GM19023 (cell line): ENCODE data around the gene CRTC3.
A peak's percentile ranks its signal among the peaks of the same experiment; 100 is the strongest.
"Not testable (repeated sequence)": the region's sequence is repeated elsewhere in the genome, so short reads cannot be mapped to it uniquely, and the experiment has no call there.

Source experiments
- ATAC-seq: cut with Tn5 transposase; IDR thresholded peaks from one replicate; pipeline ENCODE4 v1.9.1; 2021; ENCODE audit warnings: mild to moderate bottlenecking, moderate library complexity; ENCODE audit not compliant: unreplicated experiment

Gene CRTC3

GRCh38 chr15:90529371-90530249 is at the start of gene CRTC3:
CRTC3 (plus strand) TSS chr15:90529923; CDS start chr15:90530072, 149 bp downstream.
- peak; percentile 77 for ATAC-seq

- no peak for ATAC-seq
Measured at GRCh38 chr15:90481023-90481422, 48.7 kb upstream of the CRTC3 start.

GRCh38 chr15:90482124-90483011 is 47.4 kb upstream of the CRTC3 start:
- ATAC-seq, result no peak

GRCh38 chr15:90483012-90483307 is 46.8 kb upstream of the CRTC3 start:
- no peak for ATAC-seq

- ATAC-seq, result no peak
Measured at GRCh38 chr15:90483637-90484036, 46.1 kb upstream of the CRTC3 start.

GRCh38 chr15:90487186-90487585 is 42.5 kb upstream of the CRTC3 start:
- ATAC-seq, result no peak

- ATAC-seq, result no peak
Measured at GRCh38 chr15:90489514-90489913, 40.2 kb upstream of the CRTC3 start.

- no peak for ATAC-seq
Measured at GRCh38 chr15:90489944-90490343, 39.8 kb upstream of the CRTC3 start.

GRCh38 chr15:90493647-90494046 is 36.1 kb upstream of the CRTC3 start:
- ATAC-seq, result no peak

- no peak for ATAC-seq
Measured at GRCh38 chr15:90495067-90495466, 34.7 kb upstream of the CRTC3 start.

GRCh38 chr15:90496791-90497190 is 32.9 kb upstream of the CRTC3 start:
- ATAC-seq, result no peak

GRCh38 chr15:90497376-90497775 is 32.3 kb upstream of the CRTC3 start:
- ATAC-seq, result no peak

GRCh38 chr15:90497912-90498311 is 31.8 kb upstream of the CRTC3 start:
- no peak for ATAC-seq

- ATAC-seq, result no peak
Measured at GRCh38 chr15:90500171-90500570, 29.6 kb upstream of the CRTC3 start.

GRCh38 chr15:90501898-90502297 is 27.8 kb upstream of the CRTC3 start:
- ATAC-seq, result no peak

- not testable (repeated sequence) for ATAC-seq
Measured at GRCh38 chr15:90510781-90511180, 18.9 kb upstream of the CRTC3 start.

- not testable (repeated sequence) for ATAC-seq
Measured at GRCh38 chr15:90511211-90511618, 18.5 kb upstream of the CRTC3 start.

GRCh38 chr15:90512276-90512675 is 17.4 kb upstream of the CRTC3 start:
- ATAC-seq, result no peak

GRCh38 chr15:90512981-90513380 is 16.7 kb upstream of the CRTC3 start:
- ATAC-seq, result no peak

- ATAC-seq, result no peak
Measured at GRCh38 chr15:90513448-90513847, 16.3 kb upstream of the CRTC3 start.

- ATAC-seq, result not testable (repeated sequence)
Measured at GRCh38 chr15:90513893-90514292, 15.8 kb upstream of the CRTC3 start.

GRCh38 chr15:90519688-90520087 is 10.0 kb upstream of the CRTC3 start:
- ATAC-seq, result no peak
